ENCODE data around the gene HMGCL. TPM values are rescaled to one million over a fixed set of nuclear protein-coding genes. Genes with fewer than 3 reads are reported as not detected.
A peak's percentile ranks its signal among the peaks of the same experiment; 100 is the strongest.

The HMGCL gene
- total RNA-seq, 1 donor from 2014 or later: 30.0 TPM

GRCh38 chr1:23793018-23793781, 32.0 kb downstream of the HMGCL start:
- Mint-ChIP-seq H3K4me1 (ENCODE audit: unreplicated experiment) (peaks cover 14% of the 10 kb centered on the region), H3K9me3 (ENCODE audit: unreplicated experiment) (no peaks in the 10 kb centered on the region), H3K36me3 (ENCODE audit: low read depth, unreplicated experiment) (peaks cover under 1% of the 10 kb centered on the region), H3K4me3 (ENCODE audit: unreplicated experiment) (no peak overlapping the region), H3K27ac (ENCODE audit: unreplicated experiment) (no peak overlapping the region), H3K27me3 (ENCODE audit: unreplicated experiment) (peaks cover 9% of the 10 kb centered on the region)
- TF ChIP-seq, protein P1, sequence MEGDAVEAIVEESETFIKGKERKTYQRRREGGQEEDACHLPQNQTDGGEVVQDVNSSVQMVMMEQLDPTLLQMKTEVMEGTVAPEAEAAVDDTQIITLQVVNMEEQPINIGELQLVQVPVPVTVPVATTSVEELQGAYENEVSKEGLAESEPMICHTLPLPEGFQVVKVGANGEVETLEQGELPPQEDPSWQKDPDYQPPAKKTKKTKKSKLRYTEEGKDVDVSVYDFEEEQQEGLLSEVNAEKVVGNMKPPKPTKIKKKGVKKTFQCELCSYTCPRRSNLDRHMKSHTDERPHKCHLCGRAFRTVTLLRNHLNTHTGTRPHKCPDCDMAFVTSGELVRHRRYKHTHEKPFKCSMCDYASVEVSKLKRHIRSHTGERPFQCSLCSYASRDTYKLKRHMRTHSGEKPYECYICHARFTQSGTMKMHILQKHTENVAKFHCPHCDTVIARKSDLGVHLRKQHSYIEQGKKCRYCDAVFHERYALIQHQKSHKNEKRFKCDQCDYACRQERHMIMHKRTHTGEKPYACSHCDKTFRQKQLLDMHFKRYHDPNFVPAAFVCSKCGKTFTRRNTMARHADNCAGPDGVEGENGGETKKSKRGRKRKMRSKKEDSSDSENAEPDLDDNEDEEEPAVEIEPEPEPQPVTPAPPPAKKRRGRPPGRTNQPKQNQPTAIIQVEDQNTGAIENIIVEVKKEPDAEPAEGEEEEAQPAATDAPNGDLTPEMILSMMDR (IDR thresholded peaks at IDR 0.05; ENCODE audit: unreplicated experiment): no peak
- DNase-seq (ENCODE audit: low spot score): no peak

DNA sequence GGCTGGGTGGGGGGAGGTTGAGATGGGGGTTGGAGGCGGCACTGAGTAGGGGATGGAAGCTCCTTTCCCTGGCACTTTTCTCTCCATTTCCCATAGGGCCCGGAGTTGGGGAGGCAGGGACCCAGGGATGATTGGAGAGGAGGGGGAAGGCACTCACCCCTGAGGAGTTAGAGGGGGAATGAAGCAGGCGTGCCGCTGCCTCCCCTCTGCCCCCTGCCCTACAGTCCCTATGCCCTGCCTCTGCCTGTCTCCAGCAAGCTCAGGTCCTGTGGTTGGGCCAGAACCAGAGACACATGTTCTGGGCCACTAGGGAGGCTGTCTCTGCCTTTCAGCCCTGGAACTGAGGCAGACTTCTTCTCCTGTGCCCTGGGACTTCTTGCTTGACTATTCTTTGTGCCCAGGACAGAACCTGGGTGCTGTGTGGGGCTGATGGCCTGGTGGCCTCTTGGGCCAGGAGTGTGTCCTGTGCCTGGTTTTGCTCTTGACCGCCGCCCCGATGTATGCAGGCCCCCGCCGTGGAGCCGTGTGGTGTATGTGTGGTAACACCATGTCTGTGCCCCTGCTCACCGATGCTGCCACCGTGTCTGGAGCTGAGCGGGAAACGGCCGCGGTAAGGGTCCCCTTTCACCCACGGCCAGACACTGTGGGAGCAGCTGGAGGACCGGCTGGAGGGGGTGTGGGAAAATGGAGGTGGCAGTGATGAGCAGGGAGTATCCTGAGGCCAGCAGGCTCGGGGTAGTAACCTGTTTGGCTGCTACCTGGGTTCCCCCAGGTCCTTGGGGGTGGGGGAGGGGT, 32.9 kb downstream of the HMGCL start:
- no peak for DNase-seq (ENCODE audit: low spot score)
- no peaks in the 10 kb centered on the region for H3K9me3 Mint-ChIP-seq (ENCODE audit: unreplicated experiment)
- H3K4me3 Mint-ChIP-seq (ENCODE audit: unreplicated experiment): peak overlapping the region; percentile 99
- TF ChIP-seq, protein P1 (IDR thresholded peaks at IDR 0.05; ENCODE audit: unreplicated experiment): no peak
- H3K36me3 Mint-ChIP-seq (ENCODE audit: low read depth, unreplicated experiment): peaks cover 6% of the 10 kb centered on the region
- peaks cover 9% of the 10 kb centered on the region for H3K27me3 Mint-ChIP-seq (ENCODE audit: unreplicated experiment)
- peak overlapping the region; percentile 30 for H3K27ac Mint-ChIP-seq (ENCODE audit: unreplicated experiment)
- peaks cover 14% of the 10 kb centered on the region for H3K4me1 Mint-ChIP-seq (ENCODE audit: unreplicated experiment)

DNA sequence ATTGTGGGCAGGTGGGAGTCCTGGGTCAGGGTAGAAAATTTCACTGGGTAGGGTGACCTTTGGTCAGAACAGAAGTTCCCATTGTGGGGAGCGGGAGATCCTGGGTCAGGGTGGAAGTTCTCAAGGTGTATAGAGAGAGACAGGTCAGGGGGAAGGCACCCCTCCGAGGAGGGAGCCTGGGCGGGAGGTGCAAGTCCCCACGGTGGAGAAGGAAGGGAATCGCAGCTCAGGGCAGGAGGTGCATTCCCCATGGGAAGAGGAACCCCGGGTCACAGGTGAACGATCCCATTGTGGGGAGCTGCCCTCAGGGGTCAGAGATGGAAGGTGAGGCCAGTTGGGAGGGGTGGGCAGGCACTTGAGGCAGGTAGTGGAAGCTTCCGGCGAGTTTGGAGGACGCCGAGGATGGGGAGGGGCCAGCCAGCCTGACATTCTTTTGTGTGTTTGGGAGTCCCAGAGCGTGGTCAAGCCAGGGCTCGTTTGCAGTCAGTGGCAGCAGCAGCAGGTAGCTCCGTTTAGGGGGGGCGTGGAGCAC, 33.6 kb downstream of the HMGCL start:
- peak overlapping the region; percentile 99 for H3K4me3 Mint-ChIP-seq (ENCODE audit: unreplicated experiment)
- peaks cover 13% of the 10 kb centered on the region for H3K36me3 Mint-ChIP-seq (ENCODE audit: low read depth, unreplicated experiment)
- H3K9me3 Mint-ChIP-seq (ENCODE audit: unreplicated experiment): no peaks in the 10 kb centered on the region
- H3K4me1 Mint-ChIP-seq (ENCODE audit: unreplicated experiment): peaks cover 14% of the 10 kb centered on the region
- DNase-seq (ENCODE audit: low spot score): peak; percentile 39
- H3K27me3 Mint-ChIP-seq (ENCODE audit: unreplicated experiment): peaks cover 7% of the 10 kb centered on the region
- peak overlapping the region; percentile 95 for H3K27ac Mint-ChIP-seq (ENCODE audit: unreplicated experiment)
- TF ChIP-seq, protein P1 (IDR thresholded peaks at IDR 0.05; ENCODE audit: unreplicated experiment): no peak

GRCh38 chr1:23790696-23791515, 34.3 kb downstream of the HMGCL start, which contains the start of gene LYPLA2:
Gene LYPLA2, plus strand, starts transcription at chr1:23791145. Its CDS starts 1,538 bp downstream, at chr1:23792683.
- H3K36me3 Mint-ChIP-seq (ENCODE audit: low read depth, unreplicated experiment): peaks cover 18% of the 10 kb centered on the region
- peak within 1 kb of the TSS; percentile 95 for H3K27ac Mint-ChIP-seq (ENCODE audit: unreplicated experiment)

More at GRCh38 chr1:23790696-23791515, 34.3 kb downstream of the HMGCL start, which contains the start of gene LYPLA2:
- Mint-ChIP-seq H3K27me3 (ENCODE audit: unreplicated experiment) (peaks cover 7% of the 10 kb centered on the region), H3K9me3 (ENCODE audit: unreplicated experiment) (no peaks in the 10 kb centered on the region), H3K4me1 (ENCODE audit: unreplicated experiment) (peaks cover 14% of the 10 kb centered on the region), H3K4me3 (ENCODE audit: unreplicated experiment) (peak within 1 kb of the TSS; percentile 99)
- DNase-seq (ENCODE audit: low spot score): peak; percentile 84
- TF ChIP-seq, protein P1 (IDR thresholded peaks at IDR 0.05; ENCODE audit: unreplicated experiment): no peak
